Sigmoid colon (tissue), 4 donors: Measurements from ENCODE around the gene CUX1.

Source experiments
- CTCF ChIP-seq, 4 experiments: fragments of 450-650 bp in 3 of 4; fragments of 200-600 bp in 1 of 4; IDR thresholded peaks; one replicate each; pipeline ENCODE4 v1.5.1; 2016 to 2019; ENCODE audit warnings: antibody characterized with exemption in 4 of 4, mild to moderate bottlenecking in 3 of 4, moderate library complexity in 2 of 4
- EP300 ChIP-seq, 4 donors: sonication (generic); formaldehyde crosslinking; IDR thresholded peaks; one replicate each; pipeline ENCODE4 v1.6.1; 2017; ENCODE audit warnings: antibody characterized with exemption in 4 of 4
- POLR2A ChIP-seq, 2 donors: fragments of 450-650 bp; IDR thresholded peaks; one replicate each; pipeline ENCODE4 v1.6.1; 2016; ENCODE audit warnings: antibody characterized with exemption in 2 of 2, mild to moderate bottlenecking in 2 of 2, moderate library complexity in 2 of 2
- POLR2AphosphoS5 ChIP-seq, 4 donors: sonication (generic); formaldehyde crosslinking; IDR thresholded peaks; one replicate each; pipeline ENCODE4 v1.6.1; 2017; ENCODE audit warnings: antibody characterized with exemption in 4 of 4

DNA sequence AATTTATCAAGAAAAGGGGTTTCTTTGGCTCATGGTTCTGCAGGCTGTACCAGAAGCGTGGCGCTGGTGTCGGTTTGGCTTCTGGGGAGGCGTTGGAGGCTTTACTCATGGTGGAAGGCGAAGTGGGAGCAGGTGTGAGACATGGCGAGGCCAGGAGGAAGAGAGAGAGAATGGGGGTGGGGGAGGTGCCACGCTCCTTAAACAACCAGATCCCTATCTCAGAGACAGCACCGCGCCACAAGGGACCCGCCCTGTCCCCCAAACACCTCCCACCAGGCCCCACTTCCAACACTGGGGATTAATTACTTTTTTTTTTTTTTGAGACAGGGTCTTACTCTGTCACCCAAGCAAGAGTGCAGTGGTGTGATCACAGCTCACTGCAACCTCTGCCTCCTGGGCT is 451.2 kb downstream of the CUX1 start:
- TF ChIP-seq CTCF (IDR thresholded peaks at IDR 0.05) (no peak), POLR2A (IDR thresholded peaks at IDR 0.05) (no peak), POLR2AphosphoS5 (IDR thresholded peaks at IDR 0.05) (no peak), EP300 (IDR thresholded peaks at IDR 0.05) (no peak)
